Upper lobe of left lung (tissue), 6 donors: ENCODE data around the gene CNN2. TPM values are rescaled to one million over a fixed set of nuclear protein-coding genes. Genes with fewer than 3 reads are reported as not detected.
A peak's percentile ranks its signal among the peaks of the same experiment; 100 is the strongest.

Experiments used
- ATAC-seq, 2 donors: fragments of 200-7000 bp; cut with Tn5 transposase; one replicate each; pipeline ENCODE4 v1.9.1; 2022; ENCODE audit warnings: mild to moderate bottlenecking in 2 of 2, moderate library complexity in 2 of 2; ENCODE audit not compliant: low FRiP score in 2 of 2
- DNase-seq, 2 donors: peaks; one replicate each; pipeline ENCODE4 v3.0.0-alpha.2; 2019 to 2020
- H3K27ac ChIP-seq, 4 donors: fragments of 200-600 bp; sonication (generic); one replicate each; pipeline ENCODE4 v1.5.1; 2016 to 2019
- H3K27me3 ChIP-seq, 4 donors: fragments of 200-600 bp; sonication (generic); one replicate each; pipeline ENCODE4 v1.5.1; 2017 to 2019
- H3K36me3 ChIP-seq, 4 donors: fragments of 200-600 bp; sonication (generic); one replicate each; pipeline ENCODE4 v1.5.1; 2016 to 2019
- H3K4me1 ChIP-seq, 4 donors: fragments of 200-600 bp; sonication (generic); one replicate each; pipeline ENCODE4 v1.5.1; 2018 to 2019
- H3K4me3 ChIP-seq, 4 donors: fragments of 200-600 bp; sonication (generic); one replicate each; pipeline ENCODE4 v1.5.1; 2017 to 2019; ENCODE audit warnings: mild to moderate bottlenecking in 2 of 4, moderate library complexity in 1 of 4
- H3K9me3 ChIP-seq, 4 donors: fragments of 200-600 bp; sonication (generic); one replicate each; pipeline ENCODE4 v1.5.1; 2018 to 2019
- EP300 ChIP-seq, 4 donors: sonication (generic); formaldehyde crosslinking; IDR thresholded peaks; one replicate each; pipeline ENCODE4 v1.5.1; 2017; ENCODE audit warnings: antibody characterized with exemption in 4 of 4, control low read depth in 2 of 4
- POLR2A ChIP-seq, 4 donors: fragments of 450-650 bp; IDR thresholded peaks; one replicate each; pipeline ENCODE4 v1.5.1; 2016 to 2017; ENCODE audit warnings: antibody characterized with exemption in 4 of 4, mild to moderate bottlenecking in 2 of 4
- POLR2AphosphoS5 ChIP-seq, 2 donors: sonication (generic); formaldehyde crosslinking; IDR thresholded peaks; one replicate each; pipeline ENCODE4 v1.5.1; 2017; ENCODE audit warnings: antibody characterized with exemption in 2 of 2
- WGBS, 2 donors: methylation state at CpG; one replicate each; pipeline ENCODE4 v1.1.5; 2017 to 2018; 5-methylcytosine and 5-hydroxymethylcytosine counted together
- total RNA-seq, 6 donors: library from RNA; depleted of rRNA in 4 of 6; stranded (reverse); fragments of >200 nt in 4 of 6; gene quantifications; one replicate each; pipeline versions ENCODE4 v1.1.0 to v1.2.1, GENCODE V29; 2016 to 2021
- TF ChIP-seq, protein P1 (sequence below), 6 experiments: fragments of 450-650 bp in 4 of 6; fragments of 200-600 bp in 2 of 6; sonication (generic) in 2 of 6; IDR thresholded peaks; one replicate each; pipeline ENCODE4 v1.5.1; 2016 to 2019; ENCODE audit warnings: antibody characterized with exemption in 6 of 6
- donor health status: DM: no; HTN: no; CAD: no; lungs with moderate emphysema.
- donor health status: DM: no; HTN: yes; CAD: no; lungs with severe emphysema.

CNN2 gene
- total RNA-seq, 6 donors from 2014 or later = 98.1 to 262 (median 164) TPM

DNA sequence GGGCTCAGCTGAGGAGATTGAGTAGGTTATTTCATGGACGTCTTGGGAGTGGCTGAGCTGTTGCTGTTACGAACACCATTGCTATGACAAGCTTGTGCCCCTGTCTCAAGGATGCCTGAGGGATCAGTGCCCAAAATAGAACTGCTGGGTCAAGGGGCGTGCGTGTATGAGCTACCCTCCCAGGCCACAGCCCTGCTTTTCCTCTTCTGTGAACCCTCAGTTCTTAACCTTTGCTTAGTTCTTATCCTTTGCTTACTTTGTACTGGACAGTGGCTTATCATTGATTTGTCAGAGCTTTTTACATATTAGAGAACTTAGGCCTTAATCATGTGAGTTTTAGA is 49.6 kb downstream of the CNN2 start:
- H3K9me3 ChIP-seq = no peaks in the 10 kb centered on the region
- peaks cover 5 to 49% (median 35%) of the 10 kb centered on the region in 4 donors for H3K36me3 ChIP-seq
- H3K4me1 ChIP-seq = peaks cover 39 to 70% (median 45%) of the 10 kb centered on the region in 4 donors
- no peak overlapping the region for H3K4me3 ChIP-seq
- peaks cover 0 to 1% (median 0%) of the 10 kb centered on the region in 4 donors for H3K27me3 ChIP-seq
- 55 to 86% methylated on average over 4 of the region's 4 CpGs for WGBS, 2 donors
- no peak for DNase-seq
- TF ChIP-seq, protein P1, sequence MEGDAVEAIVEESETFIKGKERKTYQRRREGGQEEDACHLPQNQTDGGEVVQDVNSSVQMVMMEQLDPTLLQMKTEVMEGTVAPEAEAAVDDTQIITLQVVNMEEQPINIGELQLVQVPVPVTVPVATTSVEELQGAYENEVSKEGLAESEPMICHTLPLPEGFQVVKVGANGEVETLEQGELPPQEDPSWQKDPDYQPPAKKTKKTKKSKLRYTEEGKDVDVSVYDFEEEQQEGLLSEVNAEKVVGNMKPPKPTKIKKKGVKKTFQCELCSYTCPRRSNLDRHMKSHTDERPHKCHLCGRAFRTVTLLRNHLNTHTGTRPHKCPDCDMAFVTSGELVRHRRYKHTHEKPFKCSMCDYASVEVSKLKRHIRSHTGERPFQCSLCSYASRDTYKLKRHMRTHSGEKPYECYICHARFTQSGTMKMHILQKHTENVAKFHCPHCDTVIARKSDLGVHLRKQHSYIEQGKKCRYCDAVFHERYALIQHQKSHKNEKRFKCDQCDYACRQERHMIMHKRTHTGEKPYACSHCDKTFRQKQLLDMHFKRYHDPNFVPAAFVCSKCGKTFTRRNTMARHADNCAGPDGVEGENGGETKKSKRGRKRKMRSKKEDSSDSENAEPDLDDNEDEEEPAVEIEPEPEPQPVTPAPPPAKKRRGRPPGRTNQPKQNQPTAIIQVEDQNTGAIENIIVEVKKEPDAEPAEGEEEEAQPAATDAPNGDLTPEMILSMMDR (IDR thresholded peaks at IDR 0.05) = no peak
- TF ChIP-seq POLR2A (IDR thresholded peaks at IDR 0.05) (no peak), POLR2AphosphoS5 (IDR thresholded peaks at IDR 0.05) (no peak), EP300 (IDR thresholded peaks at IDR 0.05) (no peak)
- peak overlapping the region; percentile 40 to 74 (median 69) for H3K27ac ChIP-seq
- ATAC-seq = no peak

DNA sequence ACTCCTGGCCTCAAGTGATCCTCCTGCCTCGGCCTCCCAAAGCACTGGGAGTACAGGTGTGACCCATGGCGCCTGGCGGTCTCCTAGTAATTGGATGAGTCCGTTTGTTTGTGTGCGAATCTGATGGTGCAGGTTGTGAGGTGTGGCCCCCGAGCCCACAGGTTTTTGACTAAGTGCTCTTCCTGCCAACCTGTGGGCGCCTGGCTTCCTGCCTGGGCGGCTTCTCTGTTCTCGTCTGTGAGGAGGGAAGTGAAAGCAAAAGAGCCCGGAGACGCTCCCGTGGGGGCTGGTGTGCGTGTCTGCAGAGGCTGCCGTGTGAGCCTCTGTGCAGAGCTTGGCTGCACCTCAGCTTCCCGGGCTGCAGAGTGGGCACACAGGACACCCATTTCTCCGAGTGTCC is 50.5 kb downstream of the CNN2 start:
- Histone ChIP-seq H3K27me3 (no peaks in the 10 kb centered on the region), H3K9me3 (no peaks in the 10 kb centered on the region), H3K4me1 (peaks cover 44 to 68% (median 44%) of the 10 kb centered on the region in 4 donors), H3K27ac (peak overlapping the region; percentile 22 to 74 (median 62)), H3K36me3 (peaks cover 5 to 58% (median 43%) of the 10 kb centered on the region in 4 donors), H3K4me3 (peak overlapping the region in 3 of 4 donors; percentile 2 to 33 (median 28))
- TF ChIP-seq POLR2A (IDR thresholded peaks at IDR 0.05) (no peak), POLR2AphosphoS5 (IDR thresholded peaks at IDR 0.05) (peak; percentile 20 to 23)
- TF ChIP-seq, protein P1 (IDR thresholded peaks at IDR 0.05) = no peak
- DNase-seq = peak; percentile 77 to 85
- peak; percentile 37 to 48 for ATAC-seq
- WGBS, 2 donors = 32 to 44% methylated on average over 14 to 16 of the region's 16 CpGs

DNA sequence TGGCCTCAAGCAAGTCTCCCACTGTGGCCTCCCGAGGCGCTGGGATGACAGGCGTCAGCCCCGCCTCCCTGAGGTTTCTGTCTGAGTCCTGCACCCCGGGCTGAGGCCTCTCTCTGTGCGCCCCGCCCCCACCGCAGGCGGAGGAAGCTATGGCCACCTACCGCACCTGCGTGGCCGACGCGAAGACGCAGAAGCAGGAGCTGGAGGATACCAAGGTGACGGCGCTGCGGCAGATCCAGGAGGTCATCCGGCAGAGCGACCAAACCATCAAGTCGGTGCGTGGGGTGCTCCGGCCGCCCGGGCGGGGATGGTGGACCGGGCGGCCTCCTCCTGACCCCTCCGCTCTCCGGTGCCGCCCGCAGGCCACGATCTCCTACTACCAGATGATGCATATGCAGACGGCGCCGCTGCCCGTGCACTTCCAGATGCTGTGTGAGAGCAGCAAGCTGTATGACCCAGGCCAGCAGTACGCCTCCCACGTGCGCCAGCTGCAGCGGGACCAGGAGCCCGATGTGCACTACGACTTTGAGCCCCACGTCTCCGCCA is 53.2 kb downstream of the CNN2 start:
- H3K36me3 ChIP-seq = peaks cover 5 to 65% (median 56%) of the 10 kb centered on the region in 4 donors
- H3K4me3 ChIP-seq = no peak overlapping the region
- TF ChIP-seq POLR2AphosphoS5 (IDR thresholded peaks at IDR 0.05) (no peak), EP300 (IDR thresholded peaks at IDR 0.05) (no peak), POLR2A (IDR thresholded peaks at IDR 0.05) (no peak)
- TF ChIP-seq, protein P1 (IDR thresholded peaks at IDR 0.05) = no peak
- no peaks in the 10 kb centered on the region for H3K9me3 ChIP-seq
- no peaks in the 10 kb centered on the region for H3K27me3 ChIP-seq
- ATAC-seq = no peak
- WGBS, 2 donors = 91 to 93% methylated on average over 25 to 42 of the region's 45 CpGs
- H3K27ac ChIP-seq = no peak overlapping the region
- H3K4me1 ChIP-seq = peaks cover 35 to 60% (median 42%) of the 10 kb centered on the region in 4 donors
- DNase-seq = peak in 1 of 2 donors; percentile 87

DNA sequence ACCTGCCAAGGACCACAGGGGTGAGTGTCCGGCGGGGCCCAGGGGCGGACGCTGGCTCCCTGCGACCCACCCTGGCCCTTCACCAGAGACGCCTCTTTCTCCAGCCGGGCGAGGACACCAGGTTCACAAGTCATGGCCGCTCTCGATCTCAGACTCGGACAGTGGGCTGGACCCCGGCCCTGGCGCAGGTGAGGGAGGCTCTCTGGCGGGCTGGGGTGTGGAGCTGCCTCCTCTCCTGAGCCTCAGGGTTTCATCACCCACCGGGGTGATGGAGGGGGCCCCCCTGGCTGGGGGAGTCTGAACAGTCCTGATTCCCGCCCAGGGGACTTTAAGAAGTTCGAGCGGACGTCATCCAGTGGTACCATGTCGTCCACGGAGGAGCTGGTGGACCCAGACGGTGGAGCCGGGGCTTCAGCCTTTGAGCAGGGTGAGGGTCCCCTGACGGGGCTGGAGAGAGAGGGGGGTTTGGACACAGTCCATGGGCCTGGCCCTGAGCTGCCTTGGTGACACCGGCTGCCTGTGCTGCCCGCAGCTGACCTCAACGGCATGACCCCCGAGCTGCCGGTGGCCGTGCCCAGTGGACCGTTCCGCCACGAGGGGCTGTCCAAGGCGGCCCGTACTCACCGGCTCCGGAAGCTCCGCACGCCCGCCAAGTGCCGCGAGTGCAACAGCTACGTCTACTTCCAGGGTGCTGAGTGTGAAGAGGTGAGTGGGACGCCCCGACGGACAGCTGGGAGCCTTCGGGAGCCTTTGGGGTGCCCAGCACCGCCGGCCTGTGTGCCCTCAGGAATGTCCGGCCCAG is 54.2 kb downstream of the CNN2 start:
- no peak for ATAC-seq
- TF ChIP-seq POLR2AphosphoS5 (IDR thresholded peaks at IDR 0.05) (no peak), POLR2A (IDR thresholded peaks at IDR 0.05) (no peak), EP300 (IDR thresholded peaks at IDR 0.05) (no peak)
- TF ChIP-seq, protein P1 (IDR thresholded peaks at IDR 0.05) = no peak
- WGBS, 2 donors = 93 to 97% methylated on average over 25 to 40 of the region's 50 CpGs

More for the DNA sequence above, 54.2 kb downstream of the CNN2 start:
- Histone ChIP-seq H3K9me3 (no peaks in the 10 kb centered on the region), H3K27me3 (no peaks in the 10 kb centered on the region), H3K4me3 (no peak overlapping the region), H3K4me1 (peaks cover 26 to 52% (median 34%) of the 10 kb centered on the region in 4 donors), H3K36me3 (peaks cover 5 to 74% (median 65%) of the 10 kb centered on the region in 4 donors), H3K27ac (no peak overlapping the region)
- peak in 1 of 2 donors; percentile 86 for DNase-seq
